ENCODE results near the gene ACD. TPM values are rescaled to one million over a fixed set of nuclear protein-coding genes. Genes with fewer than 3 reads are reported as not detected.

The ACD gene
- total and polyA plus RNA-seq, 3 donors from 2014 or later: 40.3 to 48.3 (median 44.7) TPM

GRCh38 chr16:67636713-67637112, 23.3 kb downstream of the ACD start:
- no peak overlapping the region for H3K4me3 ChIP-seq
- DNase-seq: no peak

GRCh38 chr16:67632415-67633172, 27.5 kb downstream of the ACD start:
- WGBS, 2 donors: 40 to 59% methylated on average over 6 to 7 of the region's 7 CpGs
- no peak overlapping the region for H3K4me3 ChIP-seq
- H3K9me3 ChIP-seq: no peaks in the 10 kb centered on the region
- no peaks in the 10 kb centered on the region for H3K27me3 ChIP-seq
- no peak for TF ChIP-seq CTCF (IDR thresholded peaks at IDR 0.05)
- TF ChIP-seq POLR2A (IDR thresholded peaks at IDR 0.05): no peak
- no peak for DNase-seq
- H3K36me3 ChIP-seq (ENCODE audit: low read depth, missing control alignments): no peaks in the 10 kb centered on the region
- H3K4me1 ChIP-seq: peaks cover 9% of the 10 kb centered on the region
- peak overlapping the region in 1 of 2 donors; percentile 5 for H3K27ac ChIP-seq
- intact Hi-C loops (cut with DNase I; ENCODE audit: low total_unique reads): no loop called here

More at GRCh38 chr16:67636713-67637112, 23.3 kb downstream of the ACD start:
- Histone ChIP-seq H3K36me3 (ENCODE audit: low read depth, missing control alignments) (no peaks in the 10 kb centered on the region), H3K27ac (no peak overlapping the region), H3K27me3 (no peaks in the 10 kb centered on the region), H3K9me3 (no peaks in the 10 kb centered on the region), H3K4me1 (peaks cover 9% of the 10 kb centered on the region)
- WGBS, 2 donors: 88 to 90% methylated on average over 8 of the region's 8 CpGs
- TF ChIP-seq POLR2A (IDR thresholded peaks at IDR 0.05) (no peak), CTCF (IDR thresholded peaks at IDR 0.05) (no peak)
- intact Hi-C loops (cut with DNase I; ENCODE audit: low total_unique reads): no loop called here

- intact Hi-C loops (cut with DNase I; ENCODE audit: low total_unique reads): no loop called here
- no peaks in the 10 kb centered on the region for H3K9me3 ChIP-seq
- H3K27me3 ChIP-seq: no peaks in the 10 kb centered on the region
- 96% methylated on average over 11 to 14 of the region's 14 CpGs for WGBS, 2 donors
- no peak overlapping the region for H3K4me3 ChIP-seq
- peaks cover 9% of the 10 kb centered on the region for H3K4me1 ChIP-seq
- no peak overlapping the region for H3K27ac ChIP-seq
- H3K36me3 ChIP-seq (ENCODE audit: low read depth, missing control alignments): no peaks in the 10 kb centered on the region
- no peak for TF ChIP-seq POLR2A (IDR thresholded peaks at IDR 0.05)
- TF ChIP-seq CTCF (IDR thresholded peaks at IDR 0.05): no peak
- no peak for DNase-seq
Observed at GRCh38 chr16:67628216-67628615, 31.8 kb downstream of the ACD start.

DNA sequence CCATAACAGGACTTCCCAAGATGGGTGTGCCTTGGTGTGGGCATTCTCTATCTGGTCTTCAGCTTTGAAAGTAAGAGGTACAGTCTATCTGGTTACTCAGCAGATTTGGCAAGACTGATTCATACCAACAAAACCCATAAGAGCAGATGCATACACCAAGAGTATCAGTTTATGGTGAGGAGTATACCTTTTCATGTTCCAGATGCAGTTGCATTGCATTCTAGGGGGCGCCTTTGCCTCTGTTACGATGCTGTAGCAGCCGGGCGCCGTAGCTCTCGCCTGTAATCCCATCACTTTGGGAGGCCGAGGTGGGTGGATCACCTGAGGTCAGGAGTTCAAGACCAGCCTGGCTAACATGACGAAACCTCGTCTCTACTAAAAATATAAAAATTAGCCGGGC, 46.3 kb downstream of the ACD start:
- Histone ChIP-seq H3K36me3 (ENCODE audit: low read depth, missing control alignments) (no peaks in the 10 kb centered on the region), H3K27ac (no peak overlapping the region), H3K27me3 (no peaks in the 10 kb centered on the region), H3K9me3 (no peaks in the 10 kb centered on the region), H3K4me1 (no peaks in the 10 kb centered on the region), H3K4me3 (no peak overlapping the region)
- 93% methylated on average over 10 of the region's 10 CpGs for WGBS, 2 donors
- intact Hi-C loops (cut with DNase I; ENCODE audit: low total_unique reads): no loop called here
- peak; percentile 5 for DNase-seq
- TF ChIP-seq POLR2A (IDR thresholded peaks at IDR 0.05) (no peak), CTCF (IDR thresholded peaks at IDR 0.05) (no peak)

- no peak overlapping the region for H3K27ac ChIP-seq
- H3K9me3 ChIP-seq: no peaks in the 10 kb centered on the region
- H3K4me3 ChIP-seq: no peak overlapping the region
- H3K27me3 ChIP-seq: no peaks in the 10 kb centered on the region
- H3K4me1 ChIP-seq: peaks cover 17% of the 10 kb centered on the region
- 94% methylated on average over 3 of the region's 3 CpGs for WGBS, 2 donors
- intact Hi-C loops (cut with DNase I; ENCODE audit: low total_unique reads): no loop called here
- no peak for DNase-seq
- TF ChIP-seq CTCF (IDR thresholded peaks at IDR 0.05): no peak
- no peak for TF ChIP-seq POLR2A (IDR thresholded peaks at IDR 0.05)
- H3K36me3 ChIP-seq (ENCODE audit: low read depth, missing control alignments): no peaks in the 10 kb centered on the region
Observed at GRCh38 chr16:67608364-67608763, 51.7 kb downstream of the ACD start.

Data from testis (tissue), 3 donors.